Cardiac fibroblast (primary cell): ENCODE results near the gene ADCY5.

Experiments
- DNase-seq, 2 donors: peaks; one replicate each; pipeline versions ENCODE4 v3.0.0 to v3.0.0-alpha.2; 2010; ENCODE audit warnings: low read depth in 2 of 2
- H3K4me3 ChIP-seq, 2 donors: replicated peaks in 1 of 2; 1 replicate in 1 of 2; 2 replicates in 1 of 2; pipeline ENCODE4 v1.5.1; 2011; ENCODE audit warnings: low read depth in 2 of 2, low read length in 2 of 2, mild to moderate bottlenecking in 2 of 2, moderate library complexity in 1 of 2
- CTCF ChIP-seq: IDR thresholded peaks from one replicate; pipeline ENCODE4 v1.5.1; 2011; ENCODE audit warnings: low read depth, mild to moderate bottlenecking, low read length, inconsistent platforms

ADCY5 gene

GRCh38 chr3:123277106-123277505 lies 171.8 kb downstream of the ADCY5 start:
- TF ChIP-seq CTCF = no peak
- no peak for DNase-seq
- H3K4me3 ChIP-seq = no peak overlapping the region

- no peak for TF ChIP-seq CTCF
- no peak overlapping the region for H3K4me3 ChIP-seq
- DNase-seq = no peak
Observed at GRCh38 chr3:123276346-123277006, 172.4 kb downstream of the ADCY5 start.

GRCh38 chr3:123275691-123276090 lies 173.2 kb downstream of the ADCY5 start:
- no peak for DNase-seq
- no peak for TF ChIP-seq CTCF

GRCh38 chr3:123272547-123272946 lies 176.3 kb downstream of the ADCY5 start:
- TF ChIP-seq CTCF = no peak
- H3K4me3 ChIP-seq = no peak overlapping the region
- DNase-seq = peak; percentile 30 to 72

More at GRCh38 chr3:123275691-123276090, 173.2 kb downstream of the ADCY5 start:
- H3K4me3 ChIP-seq = no peak overlapping the region

- no peak overlapping the region for H3K4me3 ChIP-seq
- TF ChIP-seq CTCF = no peak
- peak in 1 of 2 donors; percentile 35 for DNase-seq
Observed at GRCh38 chr3:123271466-123272159, 177.3 kb downstream of the ADCY5 start.

- H3K4me3 ChIP-seq = no peak overlapping the region
- TF ChIP-seq CTCF = no peak
- no peak for DNase-seq
Observed at GRCh38 chr3:123270818-123271217, 178.1 kb downstream of the ADCY5 start.
